Suprapubic skin (tissue), 4 donors: ENCODE results near the gene DXO.

ENCODE experiments used
- POLR2A ChIP-seq, 2 donors: fragments of 450-650 bp; IDR thresholded peaks; one replicate each; pipeline ENCODE4 v1.6.1; 2017; ENCODE audit warnings: antibody characterized with exemption in 2 of 2, mild to moderate bottlenecking in 2 of 2, moderate library complexity in 2 of 2
- POLR2AphosphoS5 ChIP-seq, 3 donors: sonication (generic); formaldehyde crosslinking; IDR thresholded peaks; one replicate each; pipeline ENCODE4 v1.6.1; 2017; ENCODE audit warnings: antibody characterized with exemption in 3 of 3
- TF ChIP-seq, protein P1 (sequence below), 2 donors: fragments of 200-600 bp in 1 of 2; fragments of 450-650 bp in 1 of 2; sonication (generic) in 1 of 2; IDR thresholded peaks; one replicate each; pipeline ENCODE4 v1.5.1; 2016 to 2019; ENCODE audit warnings: antibody characterized with exemption in 2 of 2, mild to moderate bottlenecking in 1 of 2, moderate library complexity in 1 of 2

- TF ChIP-seq, protein P1, sequence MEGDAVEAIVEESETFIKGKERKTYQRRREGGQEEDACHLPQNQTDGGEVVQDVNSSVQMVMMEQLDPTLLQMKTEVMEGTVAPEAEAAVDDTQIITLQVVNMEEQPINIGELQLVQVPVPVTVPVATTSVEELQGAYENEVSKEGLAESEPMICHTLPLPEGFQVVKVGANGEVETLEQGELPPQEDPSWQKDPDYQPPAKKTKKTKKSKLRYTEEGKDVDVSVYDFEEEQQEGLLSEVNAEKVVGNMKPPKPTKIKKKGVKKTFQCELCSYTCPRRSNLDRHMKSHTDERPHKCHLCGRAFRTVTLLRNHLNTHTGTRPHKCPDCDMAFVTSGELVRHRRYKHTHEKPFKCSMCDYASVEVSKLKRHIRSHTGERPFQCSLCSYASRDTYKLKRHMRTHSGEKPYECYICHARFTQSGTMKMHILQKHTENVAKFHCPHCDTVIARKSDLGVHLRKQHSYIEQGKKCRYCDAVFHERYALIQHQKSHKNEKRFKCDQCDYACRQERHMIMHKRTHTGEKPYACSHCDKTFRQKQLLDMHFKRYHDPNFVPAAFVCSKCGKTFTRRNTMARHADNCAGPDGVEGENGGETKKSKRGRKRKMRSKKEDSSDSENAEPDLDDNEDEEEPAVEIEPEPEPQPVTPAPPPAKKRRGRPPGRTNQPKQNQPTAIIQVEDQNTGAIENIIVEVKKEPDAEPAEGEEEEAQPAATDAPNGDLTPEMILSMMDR (IDR thresholded peaks at IDR 0.05) = no peak
- TF ChIP-seq POLR2A (IDR thresholded peaks at IDR 0.05) = no peak
- no peak for TF ChIP-seq POLR2AphosphoS5 (IDR thresholded peaks at IDR 0.05)
Measured at GRCh38 chr6:31946370-31946885, 25.5 kb downstream of the DXO start.
